Endothelial cell of umbilical vein (primary cell): ENCODE measurements around the gene TBC1D8. TPM values are rescaled to one million over a fixed set of nuclear protein-coding genes. Genes with fewer than 3 reads are reported as not detected.

Experiments used
- BruUV-seq: library from RNA; stranded (reverse); fragments of 400-500 nt; replicated peaks from 2 replicates; lab custom pipeline; 2021; lab: Mats Ljungman, UMichigan
- CTCF ChIA-PET: fragments of 300-600, 350-600 bp; sonication (Branson Sonifier 250); formaldehyde crosslinking; loops from one replicate; lab custom pipeline; 2021; ENCODE audit warnings: antibody characterized with exemption, inconsistent platforms; lab: Charles Lee
- POLR2A ChIA-PET: fragments of 300-600, 350-600 bp; sonication (Branson Sonifier 250); formaldehyde crosslinking; loops from one replicate; lab custom pipeline; 2021; ENCODE audit warnings: antibody characterized with exemption, inconsistent platforms; lab: Charles Lee
- DNase-seq: peaks from one replicate; pipeline ENCODE4 v3.0.0-alpha.2; 2011; ENCODE audit warnings: low read depth, low spot score
- FAIRE-seq: peaks from 2 replicates; lab custom pipeline; 2011; peaks lifted over from hg19 to GRCh38; lab: Jason Lieb, UNC
- H2AFZ ChIP-seq: 2 replicates; pipeline ENCODE4 v1.6.0; 2012; ENCODE audit warnings: low read depth, low read length, control low read depth, inconsistent platforms
- H3K27ac ChIP-seq: 2 replicates; pipeline ENCODE4 v1.5.1; 2011; ENCODE audit warnings: low read depth, mild to moderate bottlenecking, control low read depth, low read length, moderate library complexity; ENCODE audit not compliant: insufficient read depth
- H3K27me3 ChIP-seq, 2 experiments: 2 replicates each; pipeline versions ENCODE4 v1.6.0 to v1.6.1; 2011; ENCODE audit warnings: low read length in 2 of 2, mixed read lengths in 1 of 2; ENCODE audit not compliant: control insufficient read depth in 2 of 2, insufficient read depth in 2 of 2
- H3K36me3 ChIP-seq, 2 experiments: 2 replicates in 1 of 2; 3 replicates in 1 of 2; pipeline ENCODE4 v1.5.1; 2011; ENCODE audit warnings: low read length in 2 of 2, mild to moderate bottlenecking in 1 of 2, moderate library complexity in 1 of 2; ENCODE audit not compliant: control insufficient read depth in 2 of 2, insufficient read depth in 2 of 2; ENCODE audit errors: extremely low read depth in 1 of 2
- H3K4me1 ChIP-seq: 3 replicates; pipeline ENCODE4 v1.5.1; 2011; ENCODE audit warnings: mild to moderate bottlenecking, low read length; ENCODE audit not compliant: control insufficient read depth, insufficient read depth; ENCODE audit errors: extremely low read depth
- H3K4me2 ChIP-seq: 2 replicates; pipeline ENCODE4 v1.6.1; 2011; ENCODE audit warnings: low read length, control low read depth, mixed read lengths; ENCODE audit not compliant: insufficient read depth
- H3K4me3 ChIP-seq, 3 experiments: fragments of 200-600 bp in 1 of 3; sonication (generic), shearing (Covaris generic) in 1 of 3; replicated peaks in 1 of 3; 2 replicates each; pipeline ENCODE4 v1.5.1; 2011 to 2016; ENCODE audit warnings: control low read depth in 3 of 3, low read length in 3 of 3, mild to moderate bottlenecking in 2 of 3, inconsistent platforms in 1 of 3, low read depth in 1 of 3, moderate library complexity in 1 of 3; ENCODE audit not compliant: insufficient read depth in 1 of 3
- H3K79me2 ChIP-seq: 2 replicates; pipeline ENCODE4 v1.6.0; 2012; ENCODE audit warnings: low read length, inconsistent platforms; ENCODE audit not compliant: control insufficient read depth, insufficient read depth
- H3K9ac ChIP-seq: replicated peaks from 2 replicates; pipeline ENCODE3; 2011; ENCODE audit warnings: low read length, control low read depth; ENCODE audit not compliant: insufficient read depth; ENCODE audit errors: extremely low read depth
- H3K9me1 ChIP-seq: replicated peaks from 3 replicates; pipeline ENCODE4 v1.6.0; 2011; ENCODE audit warnings: mild to moderate bottlenecking, low read length; ENCODE audit not compliant: control insufficient read depth, insufficient read depth; ENCODE audit errors: extremely low read depth
- H3K9me3 ChIP-seq: replicated peaks from 2 replicates; pipeline ENCODE4 v1.5.1; 2012; ENCODE audit warnings: low read length, inconsistent platforms; ENCODE audit not compliant: control insufficient read depth, insufficient read depth
- H4K20me1 ChIP-seq: replicated peaks from 2 replicates; pipeline ENCODE3; 2011; ENCODE audit warnings: mild to moderate bottlenecking, low read length; ENCODE audit not compliant: control insufficient read depth, insufficient read depth; ENCODE audit errors: extremely low read depth
- FOS ChIP-seq: IDR thresholded peaks from 2 replicates; pipeline ENCODE4 v1.6.1; 2011; ENCODE audit warnings: mild to moderate bottlenecking, low read length, moderate library complexity, borderline replicate concordance; ENCODE audit not compliant: insufficient read depth
- GATA2 ChIP-seq: IDR thresholded peaks from 2 replicates; pipeline ENCODE4 v1.7.0; 2011; ENCODE audit warnings: low read depth, mild to moderate bottlenecking, moderate library complexity, mixed read lengths, low read length; ENCODE audit not compliant: insufficient read length, insufficient read depth
- JUN ChIP-seq: IDR thresholded peaks from 2 replicates; pipeline ENCODE4 v1.6.1; 2011; ENCODE audit warnings: borderline replicate concordance, low read depth; ENCODE audit not compliant: insufficient read length, insufficient read depth
- MAX ChIP-seq: IDR thresholded peaks from 2 replicates; pipeline ENCODE4 v1.6.1; 2011; ENCODE audit not compliant: insufficient read depth, insufficient read length
- MYC ChIP-seq: IDR thresholded peaks from one replicate; pipeline ENCODE4 v1.6.1; 2011; ENCODE audit warnings: mild to moderate bottlenecking, low read depth, low read length
- POLR2A ChIP-seq: IDR thresholded peaks from 2 replicates; pipeline ENCODE4 v1.6.1; 2012; ENCODE audit warnings: low read depth, mild to moderate bottlenecking, control low read depth, low read length
- POLR2AphosphoS5 ChIP-seq: IDR thresholded peaks from 2 replicates; pipeline ENCODE4 v1.6.1; 2012; ENCODE audit warnings: low read depth, mild to moderate bottlenecking, control low read depth, low read length, moderate library complexity; ENCODE audit not compliant: insufficient read depth
- dilution Hi-C: fragments of 300-500 bp; cut with MboI; formaldehyde crosslinking; loops from one replicate; pipeline ENCODE4 v1.15.0; 2019; ENCODE audit warnings: low sequenced_read_pairs; ENCODE audit not compliant: extremely low pct_ligation_motif_present
- intact Hi-C: fragments of 100-400 bp; cut with micrococcal nuclease; formaldehyde crosslinking; loops from one replicate; pipeline ENCODE4 v1.10.0; 2022
- polyA plus RNA-seq, 4 experiments: library from polyadenylated mRNA; depleted of rRNA in 3 of 4; stranded (reverse) in 3 of 4; unstranded in 1 of 4; fragments of >200 nt; gene quantifications; 2 replicates each; pipeline versions ENCODE4 v1.2.1 to v1.2.3, GENCODE V29; 2011 to 2012; ENCODE audit warnings: missing spikeins in 1 of 4
- total RNA-seq: library from RNA; stranded (reverse); gene quantifications from 2 replicates; pipeline ENCODE4 v1.2.3, GENCODE V29; 2021
- TF ChIP-seq, protein P1 (sequence below), 2 donors: IDR thresholded peaks; 1 replicate in 1 of 2; 2 replicates in 1 of 2; pipeline ENCODE4 v1.5.1; 2011; ENCODE audit warnings: low read length in 2 of 2, mild to moderate bottlenecking in 2 of 2, moderate library complexity in 2 of 2, control low read depth in 1 of 2, inconsistent platforms in 1 of 2, low read depth in 1 of 2; ENCODE audit not compliant: insufficient read depth in 1 of 2; ENCODE audit errors: extremely low read depth in 1 of 2

TBC1D8 gene
- total and polyA plus RNA-seq, 2 donors (not counting 3 experiments of a cell fraction or from before 2014, with no cell fraction given): 28.5 to 32.1 TPM

DNA sequence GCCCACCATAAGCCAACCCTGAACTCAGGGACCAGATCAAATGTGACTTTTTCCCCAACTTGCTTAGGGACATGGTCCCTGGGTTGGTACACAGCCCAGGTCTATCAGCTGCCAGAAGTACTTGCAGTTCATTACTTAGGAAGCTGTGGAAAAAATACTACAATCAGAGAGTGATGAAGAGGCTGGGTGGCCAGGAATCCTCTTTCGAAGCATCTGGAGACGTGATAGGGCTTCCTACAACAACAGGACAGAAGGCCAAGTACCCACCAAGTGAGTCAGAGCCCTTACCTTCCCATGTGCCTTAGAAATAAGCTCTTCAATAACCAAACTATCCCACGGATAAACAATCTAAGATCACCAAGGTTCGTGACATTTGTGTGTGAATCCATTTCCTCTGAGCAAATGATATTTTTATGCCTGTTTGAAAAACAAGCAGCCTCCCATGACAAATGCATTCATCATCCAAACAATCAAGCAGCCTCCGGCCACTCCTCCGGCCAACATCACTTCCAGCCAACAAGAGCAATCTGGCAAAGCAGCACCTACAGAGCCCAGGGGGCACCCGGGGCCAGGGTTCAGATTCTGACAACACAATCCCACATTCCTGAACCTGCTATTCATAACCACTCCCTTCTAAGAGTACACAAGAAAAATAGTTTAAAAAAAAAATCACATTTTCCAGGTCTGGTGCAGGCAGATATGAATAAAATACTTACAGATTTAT lies 26.4 kb downstream of the TBC1D8 start:
- FAIRE-seq: peak; percentile 94
- H3K27me3 ChIP-seq: no peaks in the 10 kb centered on the region
- ChIA-PET POLR2A (interaction anchor here (1.3 to 2.7 kb wide), 2 partner anchors 26 to 123 kb away, joined by 6 to 12 read pairs; partner anchors contain the start of genes RPL31 and TBC1D8), CTCF (interaction anchor here (0.8 to 1.7 kb wide), 7 partner anchors 11 to 88 kb away, joined by 3 to 8 read pairs (median 4); no protein-coding TSS in a partner anchor)
- no peaks in the 10 kb centered on the region for H4K20me1 ChIP-seq
- H3K27ac ChIP-seq: peak overlapping the region; percentile 99
- H3K9me1 ChIP-seq: no peaks in the 10 kb centered on the region
- peak overlapping the region in 1 of 3 experiments; percentile 24 for H3K4me3 ChIP-seq
- DNase-seq: peak; percentile 98
- H3K9ac ChIP-seq: peak overlapping the region; percentile 90
- H3K36me3 ChIP-seq: no peaks in the 10 kb centered on the region
- H2AFZ ChIP-seq: no peak overlapping the region
- peak overlapping the region; percentile 86 for H3K4me2 ChIP-seq
- intact Hi-C loops: loop anchor here (1.0 to 5.0 kb wide), 3 partner anchors 26 to 204 kb away; partner anchors contain the start of gene TBC1D8
- H3K9me3 ChIP-seq: no peaks in the 10 kb centered on the region
- dilution Hi-C loops: loop anchor here (5.0 kb wide), 1 partner anchor 63 kb away; no protein-coding TSS in a partner anchor
- no TSS peak for BruUV-seq
- peak; percentile 51 for TF ChIP-seq POLR2A
- no peak for TF ChIP-seq MYC
- peak; percentile 81 for TF ChIP-seq JUN
- TF ChIP-seq POLR2AphosphoS5: peak; percentile 67
- TF ChIP-seq MAX: peak; percentile 10
- TF ChIP-seq, protein P1, sequence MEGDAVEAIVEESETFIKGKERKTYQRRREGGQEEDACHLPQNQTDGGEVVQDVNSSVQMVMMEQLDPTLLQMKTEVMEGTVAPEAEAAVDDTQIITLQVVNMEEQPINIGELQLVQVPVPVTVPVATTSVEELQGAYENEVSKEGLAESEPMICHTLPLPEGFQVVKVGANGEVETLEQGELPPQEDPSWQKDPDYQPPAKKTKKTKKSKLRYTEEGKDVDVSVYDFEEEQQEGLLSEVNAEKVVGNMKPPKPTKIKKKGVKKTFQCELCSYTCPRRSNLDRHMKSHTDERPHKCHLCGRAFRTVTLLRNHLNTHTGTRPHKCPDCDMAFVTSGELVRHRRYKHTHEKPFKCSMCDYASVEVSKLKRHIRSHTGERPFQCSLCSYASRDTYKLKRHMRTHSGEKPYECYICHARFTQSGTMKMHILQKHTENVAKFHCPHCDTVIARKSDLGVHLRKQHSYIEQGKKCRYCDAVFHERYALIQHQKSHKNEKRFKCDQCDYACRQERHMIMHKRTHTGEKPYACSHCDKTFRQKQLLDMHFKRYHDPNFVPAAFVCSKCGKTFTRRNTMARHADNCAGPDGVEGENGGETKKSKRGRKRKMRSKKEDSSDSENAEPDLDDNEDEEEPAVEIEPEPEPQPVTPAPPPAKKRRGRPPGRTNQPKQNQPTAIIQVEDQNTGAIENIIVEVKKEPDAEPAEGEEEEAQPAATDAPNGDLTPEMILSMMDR (IDR thresholded peaks at IDR 0.05; ENCODE audit: extremely low read depth in 1 of 2, insufficient read depth in 1 of 2, low read depth in 1 of 2, low read length in 2 of 2): no peak
- TF ChIP-seq FOS: peak; percentile 93
- peak; percentile 91 for TF ChIP-seq GATA2
- peaks cover 66% of the 10 kb centered on the region for H3K4me1 ChIP-seq
- H3K79me2 ChIP-seq: peaks cover 73% of the 10 kb centered on the region
